ENCODE measurements around the gene GAS2L3. TPM values are rescaled to one million over a fixed set of nuclear protein-coding genes. Genes with fewer than 3 reads are reported as not detected.

Gene GAS2L3
- total and polyA plus RNA-seq, 2 of the 13 experiments (the other 11 are each of a cell fraction or from before 2014, with no cell fraction given): 7.0 to 20.8 TPM

- TF ChIP-seq, protein P1, sequence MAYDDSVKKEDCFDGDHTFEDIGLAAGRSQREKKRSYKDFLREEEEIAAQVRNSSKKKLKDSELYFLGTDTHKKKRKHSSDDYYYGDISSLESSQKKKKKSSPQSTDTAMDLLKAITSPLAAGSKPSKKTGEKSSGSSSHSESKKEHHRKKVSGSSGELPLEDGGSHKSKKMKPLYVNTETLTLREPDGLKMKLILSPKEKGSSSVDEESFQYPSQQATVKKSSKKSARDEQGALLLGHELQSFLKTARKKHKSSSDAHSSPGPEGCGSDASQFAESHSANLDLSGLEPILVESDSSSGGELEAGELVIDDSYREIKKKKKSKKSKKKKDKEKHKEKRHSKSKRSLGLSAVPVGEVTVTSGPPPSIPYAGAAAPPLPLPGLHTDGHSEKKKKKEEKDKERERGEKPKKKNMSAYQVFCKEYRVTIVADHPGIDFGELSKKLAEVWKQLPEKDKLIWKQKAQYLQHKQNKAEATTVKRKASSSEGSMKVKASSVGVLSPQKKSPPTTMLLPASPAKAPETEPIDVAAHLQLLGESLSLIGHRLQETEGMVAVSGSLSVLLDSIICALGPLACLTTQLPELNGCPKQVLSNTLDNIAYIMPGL (CRISPR knock-in tag; IDR thresholded peaks at IDR 0.05; ENCODE audit: borderline replicate concordance in 1 of 2, low read depth in 1 of 2): peak; percentile 28 to 81; a peak in 2 of 4 replicates
- TF ChIP-seq ZNF382 (CRISPR knock-in tag; IDR thresholded peaks at IDR 0.05; ENCODE audit: borderline replicate concordance): no peak
- no peak for TF ChIP-seq HMG20B (CRISPR knock-in tag; conservative IDR thresholded peaks at IDR 0.05)
- 0 out of 2 replicates have a peak, but pooled peaks have one; percentile 42 for TF ChIP-seq ZNF563 (CRISPR knock-in tag; IDR thresholded peaks at IDR 0.05)
- peak; percentile 70; the same call in 1 of the 2 replicates for TF ChIP-seq ZNF354B (CRISPR knock-in tag; IDR thresholded peaks at IDR 0.05)
- no peak for TF ChIP-seq ZNF781 (CRISPR knock-in tag; IDR thresholded peaks at IDR 0.05; ENCODE audit: borderline replicate concordance, not compliant biosample characterization)
- peak; percentile 48 for TF ChIP-seq IKZF5 (CRISPR knock-in tag; IDR thresholded peaks at IDR 0.05)
- peak; percentile 72 for TF ChIP-seq MEIS2 (CRISPR knock-in tag; IDR thresholded peaks at IDR 0.05)
- TF ChIP-seq ZNF616 (CRISPR knock-in tag; IDR thresholded peaks at IDR 0.05; ENCODE audit: low read depth): peak; percentile 81
- TF ChIP-seq GABPB1 (CRISPR knock-in tag; IDR thresholded peaks at IDR 0.05): peak; percentile 84; the same call in 1 of the 2 replicates
- TF ChIP-seq ZNF18 (CRISPR knock-in tag; IDR thresholded peaks at IDR 0.05; ENCODE audit: insufficient replicate concordance): no peak
- TF ChIP-seq ZNF501 (CRISPR knock-in tag; IDR thresholded peaks at IDR 0.05): peak; percentile 83
- peak; percentile 77 for TF ChIP-seq ZNF605 (CRISPR knock-in tag; IDR thresholded peaks at IDR 0.05)
- no peak for TF ChIP-seq ZNF180 (CRISPR knock-in tag; IDR thresholded peaks at IDR 0.05; ENCODE audit: borderline replicate concordance, low read depth)
- peak; percentile 61; the same call in 1 of the 2 replicates for TF ChIP-seq SIN3A (IDR thresholded peaks at IDR 0.05; ENCODE audit: borderline replicate concordance, low read depth, low read length)
- peak; percentile 89 for TF ChIP-seq ZFX (CRISPR knock-in tag; IDR thresholded peaks at IDR 0.05; ENCODE audit: low read depth)
- TF ChIP-seq REL (CRISPR knock-in tag; conservative IDR thresholded peaks at IDR 0.05): peak; percentile 80
- 0 out of 2 replicates have a peak, but pooled peaks have one; percentile 53 for TF ChIP-seq SIN3B (IDR thresholded peaks at IDR 0.05; ENCODE audit: low read length)
- TF ChIP-seq SOX6 (IDR thresholded peaks at IDR 0.05): no peak
- peak; percentile 62 for TF ChIP-seq SOX6 (CRISPR knock-in tag; IDR thresholded peaks at IDR 0.05)
- peak; percentile 44; the same call in 1 of the 2 replicates for TF ChIP-seq CC2D1A (CRISPR knock-in tag; IDR thresholded peaks at IDR 0.05)
- peak; percentile 65; the same call in 1 of the 2 replicates for TF ChIP-seq YEATS2 (CRISPR knock-in tag; IDR thresholded peaks at IDR 0.05; ENCODE audit: borderline replicate concordance)
- peak; percentile 87; the same call in 1 of the 2 replicates for TF ChIP-seq SNAI1 (CRISPR knock-in tag; IDR thresholded peaks at IDR 0.05; ENCODE audit: borderline replicate concordance)
Measured at GRCh38 chr12:100573292-100574186, at the start of gene GAS2L3 (continued).
